ENCODE results near the gene SSX1.
"Not testable (repeated sequence)": the region's sequence is repeated elsewhere in the genome, so short reads cannot be mapped to it uniquely, and the experiment has no call there.

SSX1 gene

GRCh38 chrX:48255062-48255796, at the start of gene SSX1:
Gene SSX1, plus strand, starts transcription at chrX:48255392. Its CDS starts 1,850 bp downstream, at chrX:48257242.
- not testable (repeated sequence) for DNase-seq (ENCODE audit: low read depth in 3 of 3)

- DNase-seq (ENCODE audit: low read depth in 3 of 3), result not testable (repeated sequence)
These were observed 40.9 kb upstream of the SSX1 start for GRCh38 chrX:48214341-48214740.

GRCh38 chrX:48224196-48224595, 31.0 kb upstream of the SSX1 start:
- not testable (repeated sequence) for DNase-seq (ENCODE audit: low read depth in 3 of 3)

GRCh38 chrX:48252945-48253344, 2.2 kb upstream of the SSX1 start:
- DNase-seq (ENCODE audit: low read depth in 3 of 3), result not testable (repeated sequence)

GRCh38 chrX:48274365-48274764, 19.2 kb downstream of the SSX1 start:
- not testable (repeated sequence) for DNase-seq (ENCODE audit: low read depth in 3 of 3)

- DNase-seq (ENCODE audit: low read depth in 3 of 3), result no peak
These were observed 23.8 kb downstream of the SSX1 start for GRCh38 chrX:48278958-48279357.

GRCh38 chrX:48280729-48281128, 25.5 kb downstream of the SSX1 start:
- not testable (repeated sequence) for DNase-seq (ENCODE audit: low read depth in 3 of 3)

GRCh38 chrX:48306175-48306574, 51.0 kb downstream of the SSX1 start:
- no peak for DNase-seq (ENCODE audit: low read depth in 3 of 3)

GRCh38 chrX:48313996-48314395, 58.8 kb downstream of the SSX1 start:
- DNase-seq (ENCODE audit: low read depth in 3 of 3), result not testable (repeated sequence)
